Germinal center (tissue), 1 donor: ENCODE data around the gene SCUBE3.

Source experiments
- DNase-seq: peaks from one replicate; pipeline ENCODE4 v3.0.0; 2012; ENCODE audit warnings: mixed read lengths, low spot score

SCUBE3 gene

DNA sequence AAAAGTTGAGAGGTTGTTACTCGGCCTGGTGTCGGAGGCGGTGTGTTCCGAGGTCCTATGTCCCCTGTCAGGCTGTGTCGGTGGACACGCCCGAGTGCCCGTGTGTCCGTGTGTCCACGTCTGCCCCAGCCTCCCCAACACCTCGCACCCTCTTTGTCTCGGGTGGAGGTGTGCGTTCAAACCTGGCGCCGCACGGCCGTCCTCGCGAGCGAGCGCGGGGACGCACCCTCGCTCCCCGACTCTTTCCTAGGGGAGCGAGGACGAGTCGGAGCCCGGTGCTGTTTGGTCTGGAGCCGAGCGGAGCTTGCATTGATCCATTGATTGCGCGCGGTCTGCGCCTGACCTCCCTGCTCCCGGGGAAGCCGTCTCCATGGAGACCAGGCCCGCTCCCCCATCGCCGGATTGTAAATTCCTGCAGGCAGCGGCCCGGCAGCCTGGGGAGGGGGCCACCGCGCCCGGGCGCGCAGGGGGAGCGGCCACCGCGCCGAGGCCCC lies 411 bp upstream of the SCUBE3 start:
- no peak for DNase-seq

DNA sequence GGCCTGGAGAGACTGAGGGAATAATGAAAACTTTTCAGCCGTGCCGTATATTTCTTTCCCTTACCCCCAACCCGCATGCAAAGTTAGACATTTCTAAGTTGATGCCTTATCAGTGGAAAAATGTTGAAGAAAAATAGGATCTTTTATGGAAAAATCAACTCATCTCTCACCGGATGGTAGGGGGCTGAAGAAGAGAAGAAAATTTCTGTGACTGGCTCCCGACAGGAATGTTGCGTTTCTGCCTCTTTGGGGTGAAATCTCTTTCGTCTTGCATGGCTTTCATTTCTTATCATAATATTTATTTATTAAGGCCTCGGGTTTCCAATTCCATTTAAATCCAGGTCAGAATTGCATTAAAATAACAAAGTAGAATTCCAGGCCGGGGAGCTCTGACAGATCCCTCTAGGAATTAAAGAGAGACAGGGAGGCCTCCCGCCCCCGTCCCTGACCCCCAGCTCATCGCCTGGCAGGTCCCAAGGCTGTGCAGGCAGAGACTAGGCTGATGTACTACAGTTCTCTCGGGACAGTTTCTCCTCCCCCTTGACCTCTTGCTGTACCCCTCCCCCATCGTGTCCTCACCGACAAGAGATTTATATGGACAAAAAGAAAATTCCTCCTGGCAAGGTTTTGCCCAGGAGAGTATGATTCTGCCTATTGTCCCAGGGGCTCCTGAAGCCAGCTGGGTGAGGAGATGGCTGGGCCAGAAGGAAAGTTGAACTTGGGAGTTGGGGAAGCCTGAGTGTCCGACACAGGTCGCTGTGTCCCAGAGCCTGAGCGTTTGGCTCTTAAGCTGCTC lies 1.3 kb downstream of the SCUBE3 start:
- DNase-seq = no peak

DNA sequence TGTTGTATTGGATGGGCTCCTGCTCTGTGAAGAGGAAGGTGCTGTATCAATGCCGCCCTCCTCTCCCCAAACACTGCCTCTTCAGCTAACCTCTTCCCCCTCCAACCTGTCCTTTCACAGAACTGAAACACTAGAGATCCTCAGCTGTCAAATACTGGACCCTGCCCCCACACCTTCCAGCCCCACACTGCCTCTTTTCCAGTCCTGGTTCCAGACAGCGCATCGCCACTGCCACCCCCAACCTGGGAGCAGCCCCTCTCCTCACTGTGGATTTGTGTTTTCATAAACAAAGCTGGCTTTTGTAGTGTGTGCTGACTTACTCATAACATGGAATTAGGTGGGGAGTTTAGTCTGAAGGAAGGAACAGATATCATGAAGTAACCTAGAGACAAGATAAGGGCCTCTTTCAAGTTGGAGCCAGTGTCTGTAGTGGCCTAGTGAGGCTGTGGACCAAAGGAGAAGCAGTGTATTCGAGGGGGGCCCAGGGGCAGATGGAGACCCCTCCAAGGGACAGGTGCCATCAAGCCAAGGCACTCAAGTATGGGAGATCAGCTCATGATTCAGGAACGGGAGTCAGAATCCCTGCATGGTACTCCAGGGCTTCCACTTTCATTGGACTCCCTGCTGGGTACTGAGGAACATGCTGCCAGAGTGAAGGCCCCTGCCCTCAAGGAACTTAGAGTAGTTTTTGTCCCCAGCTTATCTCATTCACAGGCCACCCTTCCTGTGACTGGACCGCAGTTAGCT lies 2.1 kb downstream of the SCUBE3 start:
- no peak for DNase-seq

DNA sequence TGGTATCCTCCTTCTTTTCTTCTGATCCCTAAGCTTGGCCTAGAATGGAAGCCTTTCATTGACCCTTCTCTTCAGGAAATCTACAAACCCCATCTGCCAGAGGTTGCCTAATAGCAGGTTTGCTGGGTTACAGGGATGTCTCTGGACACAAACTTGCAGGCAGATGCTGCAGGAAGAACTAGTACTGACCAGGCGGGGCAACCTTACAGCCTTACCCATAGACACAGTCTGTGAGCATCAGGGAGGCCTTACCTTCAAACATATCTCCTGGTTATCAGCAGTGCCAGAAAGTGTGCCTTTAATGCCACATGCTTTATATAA lies 2.6 kb downstream of the SCUBE3 start:
- DNase-seq = no peak

DNA sequence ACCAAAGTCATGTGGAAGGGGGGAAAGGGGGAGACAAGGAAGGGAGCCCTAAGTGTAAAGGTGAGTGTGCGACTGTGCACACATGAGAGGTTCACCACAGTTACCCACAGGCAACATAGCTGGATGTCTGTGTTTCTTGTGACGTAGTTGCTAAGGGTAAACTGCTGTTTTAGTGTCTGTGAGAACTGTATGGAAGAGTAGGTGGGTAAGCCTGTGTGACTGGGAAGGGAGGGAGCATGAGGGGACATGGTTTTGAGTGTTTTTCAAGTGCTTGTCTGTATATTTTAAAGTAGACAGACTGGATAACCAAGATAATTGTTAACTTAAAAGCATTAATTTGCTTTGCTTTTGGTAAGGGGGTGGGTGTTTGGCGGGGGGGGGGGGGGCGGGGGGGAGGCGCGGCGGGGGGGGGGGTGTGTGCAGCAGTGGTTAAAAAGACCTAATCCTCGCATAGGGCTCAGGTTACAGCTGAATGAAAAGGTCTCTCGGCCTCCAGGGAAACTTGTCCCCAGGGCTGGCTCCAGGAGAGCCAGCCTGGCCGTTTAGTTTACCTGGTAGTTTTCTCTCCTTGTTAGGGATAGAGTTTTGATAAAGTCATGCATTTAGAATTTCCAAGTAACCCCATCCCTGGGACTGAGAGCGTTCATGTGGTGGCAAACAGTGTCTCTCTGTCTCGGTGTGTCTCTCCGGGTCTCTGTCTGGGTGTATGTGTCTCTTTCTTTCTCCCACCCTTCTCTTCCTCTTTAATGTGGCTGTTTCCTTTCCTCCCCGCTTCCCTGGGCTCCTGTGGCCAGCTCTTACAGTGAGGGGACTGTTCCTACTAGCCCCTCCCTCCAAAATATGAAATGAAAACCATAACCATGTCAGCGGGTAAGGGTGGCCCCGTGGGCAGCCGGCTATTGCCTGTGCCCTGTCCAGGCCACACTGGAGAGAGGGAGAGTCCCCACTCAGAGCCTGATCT lies 3.4 kb downstream of the SCUBE3 start:
- DNase-seq = no peak

DNA sequence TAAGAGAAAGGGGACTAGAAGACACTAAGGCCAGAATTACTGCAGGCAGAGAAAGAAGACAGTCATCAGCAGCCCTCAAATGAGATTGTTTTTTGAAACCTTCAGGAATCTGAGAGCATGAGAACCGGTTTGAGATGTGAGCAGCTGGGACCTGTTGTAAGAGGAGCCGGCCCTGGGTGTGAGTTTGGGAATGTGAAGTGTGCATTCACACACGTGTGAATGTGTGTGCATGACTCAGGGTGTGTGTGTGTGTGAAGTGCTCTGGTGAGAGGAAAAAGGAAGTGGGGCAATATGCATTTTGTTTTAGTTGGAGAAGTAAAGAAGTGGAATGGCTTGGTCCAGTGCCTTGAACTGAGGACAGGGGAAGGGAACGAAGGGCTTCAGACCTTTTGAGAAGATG lies 4.3 kb downstream of the SCUBE3 start:
- no peak for DNase-seq

DNA sequence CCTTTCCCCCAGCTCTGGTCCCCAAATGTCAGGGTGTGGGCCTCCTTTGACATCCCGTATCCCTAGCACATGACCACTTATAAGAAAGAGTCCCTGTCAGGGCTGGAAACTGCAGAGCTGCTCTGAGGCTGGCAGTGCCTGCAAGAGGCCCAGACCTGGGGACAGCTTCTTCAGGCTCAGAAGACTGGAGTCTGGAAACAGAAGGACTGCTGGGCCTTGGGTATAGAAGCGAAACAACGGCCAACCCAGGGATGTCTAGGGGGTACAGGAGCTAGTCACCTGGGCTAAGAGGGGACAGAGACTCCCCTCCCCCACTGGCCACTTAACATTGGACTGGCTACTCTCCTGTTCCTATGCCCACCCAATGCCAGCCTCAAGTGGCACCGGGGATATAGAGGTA lies 4.7 kb downstream of the SCUBE3 start:
- no peak for DNase-seq

DNA sequence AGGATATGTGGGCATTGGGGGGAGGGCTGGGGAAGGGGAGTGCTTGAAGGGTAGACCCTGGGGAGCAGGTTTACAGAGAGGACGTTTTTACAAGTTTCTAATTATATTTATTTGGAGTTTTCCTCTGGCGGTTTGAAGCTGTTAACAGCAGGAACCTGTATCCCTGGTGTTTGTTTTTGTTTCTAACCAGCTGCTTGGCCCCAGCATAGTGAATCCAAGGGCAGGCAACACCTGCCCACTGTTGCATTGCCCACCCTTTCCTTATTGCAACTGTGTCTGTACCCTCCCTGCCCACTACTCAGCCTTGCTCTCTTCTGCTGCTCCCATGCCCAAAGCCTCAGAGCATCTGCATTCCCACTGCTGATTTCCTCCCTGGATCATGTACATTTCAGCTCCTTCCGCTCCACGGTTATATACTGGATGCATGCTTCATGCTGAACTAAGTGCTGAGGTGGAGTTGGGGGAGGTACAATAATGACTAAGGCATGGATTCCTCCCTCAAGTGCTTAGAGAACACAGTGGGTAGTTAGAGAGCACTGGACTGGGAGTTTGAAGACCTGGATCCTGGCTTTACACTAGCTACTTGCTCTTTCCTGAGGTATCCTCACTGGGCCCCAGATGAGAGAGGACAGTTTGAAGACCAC lies 6.0 kb downstream of the SCUBE3 start:
- no peak for DNase-seq

DNA sequence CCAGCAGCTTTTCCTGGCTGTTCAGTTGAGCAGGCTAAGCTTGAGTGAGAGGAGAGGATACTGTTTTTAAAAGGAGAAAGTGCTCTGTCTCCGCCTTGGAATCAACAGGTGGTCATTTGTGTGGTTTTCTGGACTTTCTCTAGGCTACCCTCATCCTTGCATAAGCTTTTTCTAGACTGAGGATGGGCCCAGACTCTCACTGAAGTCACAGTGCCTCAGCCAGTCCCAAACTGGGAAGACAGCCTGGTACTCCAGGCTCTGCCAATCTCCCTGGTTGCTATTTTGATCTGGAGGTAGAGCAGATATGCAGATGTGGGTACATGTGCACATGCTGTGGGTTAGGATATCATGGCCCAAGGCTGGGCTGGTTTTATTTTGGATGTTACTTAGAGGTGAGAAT lies 7.0 kb downstream of the SCUBE3 start:
- DNase-seq = no peak

DNA sequence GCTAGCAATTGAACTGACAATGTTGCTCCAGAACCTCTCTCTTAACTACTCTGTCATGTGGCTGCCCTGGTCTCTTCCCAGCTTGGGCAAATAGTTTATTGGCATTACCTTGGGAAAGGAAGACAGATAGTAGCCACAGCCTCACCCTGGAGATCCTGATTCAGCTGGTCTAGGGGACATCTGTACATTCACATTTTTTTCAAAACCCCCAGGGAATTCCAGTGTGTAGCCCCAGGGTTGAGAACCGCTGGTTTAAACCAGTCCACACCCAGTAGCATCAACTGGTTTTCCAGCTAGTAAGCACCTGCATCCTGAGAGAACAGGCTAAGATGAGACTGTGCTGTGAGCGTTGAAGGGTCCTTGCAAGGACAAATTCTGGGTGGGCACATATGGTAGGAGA lies 9.6 kb downstream of the SCUBE3 start:
- no peak for DNase-seq

DNA sequence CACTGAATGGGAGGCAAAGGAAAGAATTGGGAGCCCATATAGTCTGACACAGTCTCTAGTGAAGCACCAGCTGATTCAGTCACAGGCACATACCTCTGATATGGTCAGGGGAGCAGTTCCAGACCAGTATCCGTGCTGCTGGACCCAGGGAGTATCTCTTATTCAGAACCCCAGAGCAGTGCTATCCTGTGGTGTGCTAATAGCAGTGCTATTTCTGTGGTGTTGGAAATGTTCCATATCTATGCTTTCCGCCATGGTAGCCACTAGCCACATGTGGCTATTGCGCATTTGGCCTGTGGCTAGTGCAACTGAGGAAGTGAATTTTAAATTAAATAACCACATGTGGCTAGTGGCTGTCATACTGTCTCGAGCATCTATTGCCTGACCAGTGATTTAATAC lies 11.0 kb downstream of the SCUBE3 start:
- DNase-seq = no peak

DNA sequence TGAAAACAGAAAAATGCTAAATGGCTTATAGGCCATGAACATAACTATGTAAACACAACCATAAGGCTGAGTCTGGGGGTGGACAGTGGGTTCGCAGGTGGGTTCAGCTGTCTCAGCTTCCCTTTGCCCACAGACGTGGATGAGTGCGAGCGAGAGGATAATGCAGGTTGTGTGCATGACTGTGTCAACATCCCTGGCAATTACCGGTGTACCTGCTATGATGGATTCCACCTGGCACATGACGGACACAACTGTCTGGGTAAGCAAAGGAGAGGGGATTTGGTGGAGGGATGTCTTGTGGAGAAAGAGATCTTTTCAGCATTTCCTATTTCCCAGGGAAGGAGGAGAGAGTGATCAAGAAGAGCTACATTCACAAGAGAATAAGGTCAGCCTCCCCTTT lies 14.7 kb downstream of the SCUBE3 start:
- DNase-seq = no peak

DNA sequence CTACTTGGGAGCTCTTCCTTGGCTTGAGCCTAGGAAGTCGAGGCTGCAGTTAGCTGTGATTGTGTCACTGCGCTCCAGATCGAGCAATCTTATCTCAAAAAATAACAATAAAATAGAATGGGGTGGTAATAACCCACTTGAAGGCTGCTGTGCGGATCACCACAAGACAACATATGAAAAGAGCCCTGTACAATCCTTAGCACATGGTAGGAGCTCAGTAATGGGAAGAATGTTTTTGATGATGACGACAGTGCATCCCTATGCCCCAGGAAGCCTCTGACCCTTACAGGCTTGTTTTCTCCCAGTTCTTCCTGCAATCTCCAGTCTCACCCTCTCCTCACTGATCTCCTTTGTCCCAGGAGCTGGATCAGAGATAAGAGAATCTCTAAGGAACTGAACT lies 15.5 kb downstream of the SCUBE3 start:
- DNase-seq = no peak

DNA sequence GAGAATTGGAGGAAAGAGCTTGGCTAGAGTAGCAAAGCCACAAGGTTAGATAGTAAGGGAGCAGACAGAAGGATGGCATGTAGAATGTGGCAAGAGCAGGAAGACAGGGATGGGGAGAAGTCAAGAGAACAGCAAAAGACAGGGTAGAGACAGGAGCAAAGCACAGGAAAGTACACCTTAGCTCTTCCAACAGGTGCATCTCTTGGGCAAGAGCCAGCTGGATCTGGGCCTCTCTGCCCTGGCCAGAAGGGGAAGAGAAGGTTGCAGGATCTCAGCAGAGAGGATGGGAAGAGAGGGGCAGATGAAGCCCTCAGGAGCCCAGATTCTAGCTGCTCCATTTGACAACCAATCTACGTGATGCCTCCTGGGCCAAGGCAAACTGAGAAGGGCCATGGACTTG lies 16.7 kb downstream of the SCUBE3 start:
- no peak for DNase-seq

DNA sequence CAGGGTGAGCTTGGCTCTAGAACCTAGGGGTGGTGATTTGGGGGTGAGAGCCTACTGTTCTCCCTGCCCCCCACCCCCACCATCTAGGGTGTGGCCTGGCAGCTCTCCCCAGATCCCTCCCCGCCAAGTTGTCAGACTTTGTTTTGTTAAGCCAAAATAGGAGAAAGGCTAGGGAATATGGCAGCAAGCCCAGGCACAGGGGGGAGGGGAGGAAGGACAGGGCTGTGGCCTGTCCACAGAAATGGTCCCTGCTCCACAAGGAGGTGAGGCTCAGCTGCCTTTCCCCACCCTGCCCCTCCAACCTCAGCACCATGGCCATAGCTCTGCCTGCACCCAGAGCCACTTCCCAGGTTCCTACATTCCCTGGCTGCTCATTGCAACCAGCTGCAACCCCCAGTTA lies 17.2 kb downstream of the SCUBE3 start:
- DNase-seq = no peak

DNA sequence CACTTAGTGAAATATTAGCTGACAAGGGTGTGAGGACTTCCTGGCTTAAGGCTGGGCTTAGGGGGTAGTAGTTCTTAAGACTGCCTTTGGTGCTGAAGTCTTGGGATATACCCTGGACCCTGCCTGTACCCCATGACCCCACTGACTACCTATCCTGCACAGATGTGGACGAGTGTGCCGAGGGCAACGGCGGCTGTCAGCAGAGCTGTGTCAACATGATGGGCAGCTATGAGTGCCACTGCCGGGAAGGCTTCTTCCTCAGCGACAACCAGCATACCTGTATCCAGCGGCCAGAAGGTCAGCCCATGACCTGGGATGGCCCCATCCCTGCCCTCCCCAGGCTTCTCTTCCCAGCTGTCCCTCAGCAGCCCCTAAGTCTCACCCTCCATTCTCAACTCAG lies 17.8 kb downstream of the SCUBE3 start:
- no peak for DNase-seq

DNA sequence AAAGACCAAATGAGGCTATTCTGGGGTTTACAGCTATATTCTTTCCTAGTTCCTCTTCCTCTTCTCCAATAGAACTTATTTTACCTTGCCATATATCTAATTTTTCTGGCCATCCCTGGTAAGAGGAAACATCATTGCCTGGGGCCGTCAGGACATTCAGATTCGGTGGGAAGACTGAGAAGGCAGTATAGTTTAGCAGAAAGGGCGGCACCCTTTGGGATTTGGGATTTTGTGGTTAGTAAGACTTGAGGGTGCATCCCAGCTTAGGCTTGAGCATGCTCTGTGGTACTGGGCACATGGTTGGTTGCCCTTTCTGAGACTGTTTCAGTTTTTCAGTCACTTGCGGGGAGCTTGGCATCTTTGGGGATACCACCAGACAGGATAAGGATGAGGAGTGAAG lies 21.1 kb downstream of the SCUBE3 start:
- DNase-seq = no peak

DNA sequence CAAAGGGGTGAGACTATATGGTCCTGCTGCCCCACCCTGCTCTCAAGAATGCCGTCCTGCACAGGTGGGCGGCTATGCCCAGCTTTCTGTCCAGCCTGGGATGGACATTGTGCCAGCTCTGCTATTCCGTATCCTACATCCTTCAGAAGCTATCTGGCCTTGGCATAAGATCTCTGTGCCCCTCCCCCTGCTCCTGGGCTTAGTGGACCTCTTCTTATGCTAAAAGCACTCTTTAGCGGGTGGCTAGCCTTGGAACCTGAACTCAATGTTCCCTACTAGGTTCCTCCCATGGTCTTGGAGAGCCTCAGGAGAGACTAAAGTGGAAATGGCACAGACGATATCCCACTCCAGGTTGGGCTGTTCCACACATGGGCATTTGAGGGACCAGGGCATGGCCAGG lies 22.5 kb downstream of the SCUBE3 start:
- DNase-seq = no peak

DNA sequence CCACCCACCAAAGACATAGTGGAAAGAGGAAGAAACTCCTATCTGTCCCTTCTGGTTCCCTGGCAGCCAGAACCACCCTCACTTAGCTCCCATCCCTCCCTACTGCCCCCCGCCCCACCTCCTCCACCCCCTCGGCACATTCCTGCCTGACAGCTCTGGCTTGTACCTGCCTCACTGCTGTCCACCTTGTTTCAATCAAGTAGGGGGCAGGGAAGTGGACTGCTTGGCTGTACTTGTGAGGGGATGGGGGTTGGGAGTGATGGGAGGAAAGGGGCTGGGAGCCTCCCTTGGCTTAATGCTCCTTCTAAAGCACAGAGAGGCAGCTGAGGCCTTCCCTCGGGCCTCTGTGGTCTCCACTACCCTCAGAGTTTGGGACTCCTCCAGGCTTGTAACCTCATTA lies 23.7 kb downstream of the SCUBE3 start:
- no peak for DNase-seq

DNA sequence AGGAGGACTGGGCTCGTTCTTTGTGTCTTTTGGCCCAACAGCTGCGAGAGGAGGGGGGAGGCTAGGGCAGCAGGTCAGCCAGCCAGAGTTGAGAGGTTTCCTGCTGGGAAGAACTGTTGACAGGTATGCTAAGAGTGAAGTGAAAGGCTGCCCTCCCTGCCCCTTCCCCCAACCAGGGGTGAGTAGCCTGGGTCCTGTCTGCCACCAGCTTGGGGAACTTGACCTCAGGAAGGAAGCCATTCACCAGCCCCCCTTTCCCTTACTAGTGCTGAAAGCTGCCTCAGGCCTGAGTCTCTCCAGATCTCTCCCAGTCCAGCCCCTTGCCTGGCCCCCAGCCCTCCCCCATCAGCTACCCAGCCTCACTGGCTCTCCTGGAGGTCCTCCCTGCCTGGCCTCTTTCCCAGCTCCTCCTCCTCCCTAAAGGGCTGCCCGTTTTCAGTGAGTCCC lies 25.1 kb downstream of the SCUBE3 start:
- no peak for DNase-seq

DNA sequence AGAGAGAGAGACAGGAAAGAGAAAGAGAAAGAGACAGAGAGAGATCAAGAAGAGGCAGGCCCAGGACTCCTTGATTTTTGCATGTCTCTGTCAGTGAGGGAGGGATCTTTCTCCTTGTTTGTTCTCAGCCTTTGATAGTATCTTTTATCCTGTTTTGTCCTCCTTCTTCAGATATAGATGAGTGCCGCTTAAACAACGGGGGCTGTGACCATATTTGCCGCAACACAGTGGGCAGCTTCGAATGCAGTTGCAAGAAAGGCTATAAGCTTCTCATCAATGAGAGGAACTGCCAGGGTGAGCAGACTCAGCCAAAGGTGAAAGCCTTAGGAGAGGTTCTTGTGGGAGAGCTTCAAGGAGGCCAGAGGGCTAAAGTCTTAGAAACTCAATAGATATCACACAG lies 25.8 kb downstream of the SCUBE3 start:
- no peak for DNase-seq
